GM18873 (cell line): ENCODE data around the gene S100A6.

Experiments
- ATAC-seq: cut with Tn5 transposase; IDR thresholded peaks from one replicate; pipeline ENCODE4 v1.9.1; 2021; ENCODE audit warnings: mild to moderate bottlenecking, moderate library complexity, moderate number of reproducible peaks; ENCODE audit not compliant: unreplicated experiment, low FRiP score

Gene S100A6

GRCh38 chr1:153507926-153508583 lies 27.7 kb downstream of the S100A6 start:
- no peak for ATAC-seq

- no peak for ATAC-seq
Observed at GRCh38 chr1:153506831-153507413, 28.9 kb downstream of the S100A6 start.

GRCh38 chr1:153506386-153506785 lies 29.4 kb downstream of the S100A6 start:
- ATAC-seq: no peak

GRCh38 chr1:153505576-153505975 lies 30.2 kb downstream of the S100A6 start:
- ATAC-seq: no peak

GRCh38 chr1:153503766-153504165 lies 32.0 kb downstream of the S100A6 start:
- ATAC-seq: no peak

- no peak for ATAC-seq
Observed at GRCh38 chr1:153498746-153499145, 37.0 kb downstream of the S100A6 start.

- ATAC-seq: no peak
Observed at GRCh38 chr1:153495536-153495935, 40.3 kb downstream of the S100A6 start.

GRCh38 chr1:153494976-153495535 lies 40.7 kb downstream of the S100A6 start:
- no peak for ATAC-seq

- ATAC-seq: no peak
Observed at GRCh38 chr1:153493343-153493960, 42.3 kb downstream of the S100A6 start.

GRCh38 chr1:153490272-153491051 lies 45.3 kb downstream of the S100A6 start:
- ATAC-seq: no peak

GRCh38 chr1:153488731-153489130 lies 47.1 kb downstream of the S100A6 start:
- ATAC-seq: no peak

- no peak for ATAC-seq
Observed at GRCh38 chr1:153487707-153488106, 48.1 kb downstream of the S100A6 start.

- no peak for ATAC-seq
Observed at GRCh38 chr1:153485863-153486262, 49.9 kb downstream of the S100A6 start.
